GM19238 (cell line): ENCODE measurements around the gene LDLR.
A peak's percentile ranks its signal among the peaks of the same experiment; 100 is the strongest.
"Not testable (repeated sequence)": the region's sequence is repeated elsewhere in the genome, so short reads cannot be mapped to it uniquely, and the experiment has no call there.

Source experiments
- DNase-seq: peaks from one replicate; pipeline ENCODE4 v3.0.0; 2011; ENCODE audit warnings: low spot score; ENCODE audit not compliant: insufficient read length

The LDLR gene

GRCh38 chr19:11103667-11104066 lies 14.4 kb downstream of the LDLR start:
- DNase-seq = not testable (repeated sequence)

DNA sequence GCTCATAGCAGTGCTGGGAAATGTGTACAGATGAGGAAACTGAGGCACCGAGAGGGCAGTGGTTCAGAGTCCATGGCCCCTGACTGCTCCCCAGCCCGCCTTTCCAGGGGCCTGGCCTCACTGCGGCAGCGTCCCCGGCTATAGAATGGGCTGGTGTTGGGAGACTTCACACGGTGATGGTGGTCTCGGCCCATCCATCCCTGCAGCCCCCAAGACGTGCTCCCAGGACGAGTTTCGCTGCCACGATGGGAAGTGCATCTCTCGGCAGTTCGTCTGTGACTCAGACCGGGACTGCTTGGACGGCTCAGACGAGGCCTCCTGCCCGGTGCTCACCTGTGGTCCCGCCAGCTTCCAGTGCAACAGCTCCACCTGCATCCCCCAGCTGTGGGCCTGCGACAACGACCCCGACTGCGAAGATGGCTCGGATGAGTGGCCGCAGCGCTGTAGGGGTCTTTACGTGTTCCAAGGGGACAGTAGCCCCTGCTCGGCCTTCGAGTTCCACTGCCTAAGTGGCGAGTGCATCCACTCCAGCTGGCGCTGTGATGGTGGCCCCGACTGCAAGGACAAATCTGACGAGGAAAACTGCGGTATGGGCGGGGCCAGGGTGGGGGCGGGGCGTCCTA lies 15.9 kb downstream of the LDLR start:
- no peak for DNase-seq

GRCh38 chr19:11106477-11106876 lies 17.2 kb downstream of the LDLR start:
- no peak for DNase-seq

DNA sequence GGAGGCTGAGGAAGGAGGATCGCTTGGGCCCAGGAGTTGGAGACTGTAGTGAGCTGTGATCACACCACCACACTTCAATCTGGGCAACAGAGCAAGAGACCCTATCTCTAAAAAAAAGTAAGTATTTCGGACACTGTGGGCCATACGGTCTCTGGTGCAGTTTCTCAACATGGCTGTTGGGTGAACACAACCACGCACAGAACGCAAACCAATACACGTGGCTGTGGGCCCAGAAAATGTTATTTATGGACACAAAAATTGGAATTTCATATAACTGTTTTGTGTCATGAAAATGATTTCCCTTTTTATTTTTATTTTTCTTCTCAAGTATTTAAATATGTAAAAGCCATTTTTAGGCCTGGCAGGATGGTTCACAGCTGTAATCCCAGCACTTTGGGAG lies 19.5 kb downstream of the LDLR start:
- DNase-seq = no peak

DNA sequence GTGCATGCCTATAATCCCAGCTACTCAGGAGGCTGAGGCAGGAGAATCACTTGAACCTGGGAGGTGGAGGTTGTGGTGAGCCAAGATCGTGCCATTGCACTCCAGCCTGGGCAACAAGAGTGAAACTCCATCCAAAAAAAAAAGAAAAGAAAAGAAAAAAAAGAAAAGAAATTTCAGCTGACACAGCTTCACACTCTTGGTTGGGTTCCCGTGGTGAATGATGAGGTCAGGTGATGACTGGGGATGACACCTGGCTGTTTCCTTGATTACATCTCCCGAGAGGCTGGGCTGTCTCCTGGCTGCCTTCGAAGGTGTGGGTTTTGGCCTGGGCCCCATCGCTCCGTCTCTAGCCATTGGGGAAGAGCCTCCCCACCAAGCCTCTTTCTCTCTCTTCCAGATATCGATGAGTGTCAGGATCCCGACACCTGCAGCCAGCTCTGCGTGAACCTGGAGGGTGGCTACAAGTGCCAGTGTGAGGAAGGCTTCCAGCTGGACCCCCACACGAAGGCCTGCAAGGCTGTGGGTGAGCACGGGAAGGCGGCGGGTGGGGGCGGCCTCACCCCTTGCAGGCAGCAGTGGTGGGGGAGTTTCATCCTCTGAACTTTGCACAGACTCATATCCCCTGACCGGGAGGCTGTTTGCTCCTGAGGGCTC lies 22.0 kb downstream of the LDLR start:
- no peak for DNase-seq

- DNase-seq = no peak
These were observed 22.5 kb downstream of the LDLR start for GRCh38 chr19:11111771-11112144.

- DNase-seq = no peak
These were observed 24.0 kb downstream of the LDLR start for GRCh38 chr19:11113140-11113708.

- DNase-seq = no peak
These were observed 25.8 kb downstream of the LDLR start for GRCh38 chr19:11115042-11115441.

GRCh38 chr19:11115895-11116446 lies 26.7 kb downstream of the LDLR start:
- no peak for DNase-seq

GRCh38 chr19:11116507-11116906 lies 27.2 kb downstream of the LDLR start:
- DNase-seq = no peak

DNA sequence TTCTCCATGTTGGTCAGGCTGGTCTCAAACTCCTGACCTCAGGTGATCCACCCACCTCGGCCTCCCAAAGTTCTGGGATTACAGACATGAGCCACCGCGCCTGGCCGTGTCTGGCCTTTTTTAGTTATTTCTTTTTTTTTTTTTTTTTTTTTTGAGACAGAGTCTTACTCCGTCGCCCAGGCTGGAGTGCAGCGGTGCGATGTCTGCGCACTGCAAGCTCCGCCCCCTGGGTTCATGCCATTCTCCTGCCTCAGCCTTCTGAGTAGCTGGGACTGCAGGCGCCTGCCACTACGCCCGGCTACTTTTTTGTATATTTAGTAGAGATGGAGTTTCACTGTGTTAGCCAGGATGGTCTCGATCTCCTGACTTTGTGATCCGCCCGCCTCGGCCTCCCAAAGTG lies 32.7 kb downstream of the LDLR start:
- DNase-seq = not testable (repeated sequence)

GRCh38 chr19:11123114-11123513 lies 33.9 kb downstream of the LDLR start:
- no peak for DNase-seq

DNA sequence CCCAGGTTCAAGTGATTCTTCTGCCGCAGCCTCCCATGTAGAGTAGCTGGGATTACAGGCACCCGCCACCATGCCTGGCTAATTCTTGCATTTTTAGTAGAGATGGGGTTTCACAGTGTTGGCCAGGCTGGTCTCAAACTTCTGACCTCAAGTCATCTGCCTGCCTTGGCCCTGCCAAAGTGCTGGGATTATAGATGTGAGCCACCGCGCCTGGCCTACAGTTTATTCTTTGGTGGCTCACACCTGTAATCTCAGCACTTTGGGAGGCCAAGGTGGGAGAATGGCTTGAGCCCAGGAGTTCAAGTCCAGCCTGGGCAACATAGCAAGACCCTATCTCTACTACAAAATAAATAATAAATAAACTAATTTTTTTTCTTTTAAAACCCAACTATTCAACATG lies 34.9 kb downstream of the LDLR start:
- not testable (repeated sequence) for DNase-seq

- peak; percentile 42 for DNase-seq
These were observed 36.9 kb downstream of the LDLR start for GRCh38 chr19:11125994-11126685.

DNA sequence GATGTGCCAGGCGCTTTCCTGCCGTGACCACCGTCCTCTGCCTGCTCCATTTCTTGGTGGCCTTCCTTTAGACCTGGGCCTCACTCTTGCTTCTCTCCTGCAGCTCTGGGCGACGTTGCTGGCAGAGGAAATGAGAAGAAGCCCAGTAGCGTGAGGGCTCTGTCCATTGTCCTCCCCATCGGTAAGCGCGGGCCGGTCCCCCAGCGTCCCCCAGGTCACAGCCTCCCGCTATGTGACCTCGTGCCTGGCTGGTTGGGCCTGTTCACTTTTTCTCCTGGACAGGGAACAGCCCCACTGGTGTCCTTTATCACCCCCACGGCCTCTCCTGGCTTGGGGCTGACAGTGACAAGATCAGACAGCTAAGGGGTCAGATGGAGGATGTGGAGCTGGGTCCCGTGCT lies 38.6 kb downstream of the LDLR start:
- DNase-seq = no peak

DNA sequence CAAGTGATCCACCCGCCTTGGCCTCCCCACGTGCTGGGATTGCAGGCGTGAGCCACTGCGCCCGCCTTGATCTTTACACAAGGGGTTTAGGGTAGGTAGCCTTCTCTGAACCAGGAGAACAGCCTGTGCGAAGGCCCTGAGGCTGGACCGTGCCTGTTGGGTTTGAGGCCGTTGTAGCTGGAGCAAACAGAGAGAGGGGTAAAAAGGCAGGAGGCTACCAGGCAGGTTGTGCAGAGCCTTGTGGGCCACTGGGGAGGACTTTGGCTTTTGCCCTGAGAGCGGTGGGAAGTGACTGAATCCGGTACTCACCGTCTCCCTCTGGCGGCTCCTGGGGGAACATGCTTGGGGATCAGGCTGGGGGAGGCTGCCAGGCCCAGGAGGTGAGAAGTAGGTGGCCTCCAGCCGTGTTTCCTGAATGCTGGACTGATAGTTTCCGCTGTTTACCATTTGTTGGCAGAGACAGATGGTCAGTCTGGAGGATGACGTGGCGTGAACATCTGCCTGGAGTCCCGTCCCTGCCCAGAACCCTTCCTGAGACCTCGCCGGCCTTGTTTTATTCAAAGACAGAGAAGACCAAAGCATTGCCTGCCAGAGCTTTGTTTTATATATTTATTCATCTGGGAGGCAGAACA lies 41.7 kb downstream of the LDLR start:
- peak; percentile 83 for DNase-seq

DNA sequence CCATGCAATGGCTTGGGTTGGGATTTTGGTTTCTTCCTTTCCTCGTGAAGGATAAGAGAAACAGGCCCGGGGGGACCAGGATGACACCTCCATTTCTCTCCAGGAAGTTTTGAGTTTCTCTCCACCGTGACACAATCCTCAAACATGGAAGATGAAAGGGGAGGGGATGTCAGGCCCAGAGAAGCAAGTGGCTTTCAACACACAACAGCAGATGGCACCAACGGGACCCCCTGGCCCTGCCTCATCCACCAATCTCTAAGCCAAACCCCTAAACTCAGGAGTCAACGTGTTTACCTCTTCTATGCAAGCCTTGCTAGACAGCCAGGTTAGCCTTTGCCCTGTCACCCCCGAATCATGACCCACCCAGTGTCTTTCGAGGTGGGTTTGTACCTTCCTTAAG lies 42.2 kb downstream of the LDLR start:
- DNase-seq = no peak

- no peak for DNase-seq
These were observed 47.3 kb downstream of the LDLR start for GRCh38 chr19:11136400-11137101.

- no peak for DNase-seq
These were observed 48.5 kb downstream of the LDLR start for GRCh38 chr19:11137542-11138384.
